Activated effector memory CD4-positive, alpha-beta T cell treated with Interleukin-2 at 50 U/mL for 16 hours (primary cell): Measurements from ENCODE around the gene DCUN1D2.

Experiments used
- DNase-seq: peaks from one replicate; pipeline ENCODE4 v3.0.0-alpha.2; 2020

Gene DCUN1D2

GRCh38 chr13:113518076-113518803 is 27.7 kb upstream of the DCUN1D2 start:
- no peak for DNase-seq

DNA sequence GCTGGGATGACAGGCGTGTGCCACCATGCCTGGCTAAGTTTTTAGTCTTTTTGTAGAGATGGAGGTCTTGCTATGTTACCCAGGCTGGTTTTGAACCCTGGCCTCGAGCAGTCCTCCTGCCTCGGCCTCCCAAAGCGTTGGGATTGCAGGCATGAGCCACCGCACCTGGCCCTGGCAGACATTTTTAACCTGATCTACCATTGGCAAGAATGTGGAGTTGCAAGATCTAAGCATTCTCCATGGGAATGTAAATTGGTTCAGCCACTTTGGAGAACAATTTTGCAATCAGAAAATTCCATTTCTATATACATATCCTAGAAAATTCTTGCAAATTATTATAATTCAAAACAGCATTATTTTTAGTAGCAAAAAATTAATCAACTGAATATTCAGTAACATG is 24.3 kb upstream of the DCUN1D2 start:
- no peak for DNase-seq

DNA sequence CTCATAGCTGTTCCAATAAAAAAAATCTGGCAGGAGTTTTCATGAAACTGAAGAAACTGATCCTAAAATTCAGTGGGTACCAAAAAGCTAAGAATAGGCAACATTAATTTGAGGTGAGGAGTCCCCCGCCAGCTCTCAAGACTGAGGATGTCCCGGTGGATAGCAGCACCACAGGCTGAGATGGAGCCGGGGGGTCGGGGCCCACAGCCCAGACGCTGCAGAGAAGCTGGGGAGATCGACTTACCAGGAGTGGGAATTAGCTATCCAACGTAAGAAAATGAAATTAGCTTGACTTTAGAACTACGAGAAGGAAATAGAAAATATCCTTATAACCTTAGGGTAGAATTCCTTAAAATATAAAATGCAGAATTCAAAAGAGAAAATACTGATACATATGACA is 23.2 kb upstream of the DCUN1D2 start:
- no peak for DNase-seq

- DNase-seq: no peak
Observed at GRCh38 chr13:113511361-113511760, 20.9 kb upstream of the DCUN1D2 start.

- no peak for DNase-seq
Observed at GRCh38 chr13:113510871-113511270, 20.4 kb upstream of the DCUN1D2 start.

DNA sequence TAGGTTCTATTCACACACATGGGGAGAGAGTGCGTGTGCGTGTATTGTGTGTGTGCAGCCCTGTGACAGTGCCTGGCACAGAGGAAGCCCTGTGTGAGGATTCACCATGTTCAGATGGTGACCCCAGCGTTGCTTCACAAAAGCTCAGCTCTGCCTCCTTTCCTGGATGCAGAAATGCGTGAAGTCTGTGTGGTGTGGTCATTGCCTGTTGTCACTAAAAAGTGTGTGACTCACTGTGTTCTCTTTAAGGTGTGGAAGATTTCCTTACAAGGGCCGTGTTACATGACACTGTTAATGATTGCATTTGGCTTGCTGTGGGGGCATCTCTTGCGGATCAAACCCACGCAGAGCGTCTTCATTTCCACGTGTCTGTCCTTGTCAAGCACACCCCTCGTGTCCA is 19.5 kb upstream of the DCUN1D2 start:
- DNase-seq: no peak

DNA sequence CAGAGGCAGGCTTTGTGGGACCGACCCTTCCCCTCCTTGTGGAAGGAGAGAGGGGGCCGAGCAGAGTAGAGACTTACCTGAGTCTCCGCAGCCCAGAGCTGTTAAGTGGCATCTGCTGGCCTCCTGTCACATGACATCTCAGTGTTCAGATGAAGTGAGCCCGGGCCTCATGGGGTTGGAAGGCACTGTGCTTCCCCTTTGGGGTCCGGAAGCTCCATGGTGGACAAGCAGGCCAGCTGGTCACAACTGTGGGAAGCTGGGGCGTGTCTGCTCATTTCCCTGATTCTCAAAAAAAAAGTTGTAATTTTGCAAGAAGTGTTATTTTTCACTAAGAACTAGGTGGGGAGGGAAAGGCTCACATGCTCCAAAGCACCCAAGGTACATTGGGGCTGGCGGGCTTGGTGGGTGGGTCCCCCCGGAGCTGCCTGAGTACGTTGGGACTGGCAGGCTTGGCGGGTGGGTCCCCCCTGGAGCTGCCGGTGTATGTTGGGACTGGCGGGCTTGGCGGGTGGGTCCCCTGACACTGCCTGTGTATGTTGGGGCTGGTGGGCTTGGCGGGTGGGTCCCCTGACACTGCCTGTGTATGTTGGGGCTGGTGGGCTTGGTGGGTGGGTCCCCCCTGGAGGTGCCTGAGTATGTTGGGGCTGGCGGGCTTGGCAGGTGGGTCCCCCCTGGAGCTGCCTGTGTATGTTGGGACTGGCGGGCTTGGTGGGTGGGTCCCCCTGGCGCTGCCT is 18.2 kb upstream of the DCUN1D2 start:
- no peak for DNase-seq

- no peak for DNase-seq
Observed at GRCh38 chr13:113507505-113508345, 17.2 kb upstream of the DCUN1D2 start.

DNA sequence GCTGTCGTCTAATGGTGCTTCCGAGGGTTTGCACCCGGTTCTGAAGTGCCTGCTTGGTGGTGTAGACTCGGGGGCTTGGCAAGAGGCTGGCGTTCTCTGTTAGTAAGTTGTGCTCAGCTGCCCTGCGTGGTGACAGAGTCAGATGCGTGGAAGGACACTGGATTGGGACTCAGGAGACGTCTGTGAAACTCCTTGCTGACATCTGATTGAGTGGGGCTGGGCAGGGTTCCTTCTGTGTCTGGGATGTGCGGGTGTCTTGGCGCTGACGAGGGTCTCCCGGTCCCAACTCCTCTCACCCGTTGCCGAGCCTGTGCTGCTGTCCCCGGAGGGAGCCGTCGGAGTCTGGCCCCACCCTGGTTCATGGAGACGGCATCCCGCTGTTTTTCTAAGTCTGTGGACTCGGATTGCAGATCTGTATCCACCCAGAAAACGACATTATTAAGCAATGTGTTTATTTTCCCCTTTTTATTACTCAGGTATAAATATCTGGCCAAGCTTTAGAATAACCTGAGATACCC is 16.4 kb upstream of the DCUN1D2 start:
- DNase-seq: no peak

- DNase-seq: no peak
Observed at GRCh38 chr13:113506025-113506685, 15.6 kb upstream of the DCUN1D2 start.

DNA sequence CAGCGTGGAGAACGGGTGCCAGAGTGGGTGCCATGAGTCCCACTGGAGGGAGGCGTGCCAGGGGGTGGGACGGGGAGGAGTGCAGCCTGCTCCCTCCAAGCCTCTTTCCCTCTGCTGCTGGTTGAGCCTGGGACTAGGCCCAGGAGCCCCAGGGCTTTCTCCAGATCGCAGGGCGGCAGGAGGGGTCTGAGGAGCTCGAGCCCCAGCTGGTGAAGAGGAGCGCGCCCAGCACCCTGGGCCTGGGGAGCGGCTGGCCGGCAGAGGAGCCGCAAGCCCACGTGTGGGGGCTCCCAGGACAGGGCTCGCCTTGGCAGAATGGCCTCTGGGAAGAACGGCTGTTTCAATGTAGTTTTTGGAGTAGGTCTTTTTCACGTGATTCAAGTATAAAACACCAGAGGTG is 12.2 kb upstream of the DCUN1D2 start:
- DNase-seq: no peak

GRCh38 chr13:113500530-113501265 is 10.2 kb upstream of the DCUN1D2 start:
- no peak for DNase-seq

GRCh38 chr13:113499936-113500335 is 9.4 kb upstream of the DCUN1D2 start:
- DNase-seq: no peak

DNA sequence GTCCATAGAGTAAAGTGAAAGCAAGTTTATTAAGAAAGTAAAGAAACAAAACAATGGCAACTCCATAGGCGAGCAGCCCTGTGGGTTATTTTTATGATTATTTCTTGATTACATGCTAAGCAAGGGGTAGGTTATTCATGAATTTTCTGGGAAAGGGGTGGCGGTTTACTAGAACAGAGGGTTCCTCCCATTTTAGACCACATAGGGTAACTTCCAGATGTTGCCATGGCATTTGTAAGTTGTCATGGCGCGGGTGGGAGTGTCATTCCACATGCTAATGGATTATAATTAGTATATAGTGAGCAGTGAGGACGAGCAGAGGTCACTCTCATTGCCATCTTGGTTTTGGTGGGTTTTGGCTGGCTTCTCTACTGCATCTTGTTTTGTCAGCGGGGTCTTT is 8.4 kb upstream of the DCUN1D2 start:
- DNase-seq: no peak

DNA sequence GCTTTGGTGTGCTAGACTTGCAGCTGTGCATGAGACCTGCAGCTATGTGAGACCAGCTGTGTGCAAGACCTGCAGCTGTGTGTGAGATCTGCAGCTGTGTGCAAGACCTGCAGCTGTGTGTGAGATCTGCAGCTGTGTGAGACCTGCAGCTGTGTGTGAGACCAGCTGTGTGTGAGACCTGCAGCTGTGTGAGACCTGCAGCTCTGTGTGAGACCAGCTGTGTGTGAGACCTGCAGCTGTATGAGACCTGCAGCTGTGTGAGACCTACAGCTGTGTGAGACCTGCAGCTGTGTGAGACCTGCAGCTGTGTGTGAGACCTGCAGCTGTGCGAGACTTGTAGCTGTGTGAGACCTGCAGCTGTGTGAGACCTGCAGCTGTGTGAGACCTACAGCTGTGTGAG is 6.7 kb upstream of the DCUN1D2 start:
- DNase-seq: no peak

DNA sequence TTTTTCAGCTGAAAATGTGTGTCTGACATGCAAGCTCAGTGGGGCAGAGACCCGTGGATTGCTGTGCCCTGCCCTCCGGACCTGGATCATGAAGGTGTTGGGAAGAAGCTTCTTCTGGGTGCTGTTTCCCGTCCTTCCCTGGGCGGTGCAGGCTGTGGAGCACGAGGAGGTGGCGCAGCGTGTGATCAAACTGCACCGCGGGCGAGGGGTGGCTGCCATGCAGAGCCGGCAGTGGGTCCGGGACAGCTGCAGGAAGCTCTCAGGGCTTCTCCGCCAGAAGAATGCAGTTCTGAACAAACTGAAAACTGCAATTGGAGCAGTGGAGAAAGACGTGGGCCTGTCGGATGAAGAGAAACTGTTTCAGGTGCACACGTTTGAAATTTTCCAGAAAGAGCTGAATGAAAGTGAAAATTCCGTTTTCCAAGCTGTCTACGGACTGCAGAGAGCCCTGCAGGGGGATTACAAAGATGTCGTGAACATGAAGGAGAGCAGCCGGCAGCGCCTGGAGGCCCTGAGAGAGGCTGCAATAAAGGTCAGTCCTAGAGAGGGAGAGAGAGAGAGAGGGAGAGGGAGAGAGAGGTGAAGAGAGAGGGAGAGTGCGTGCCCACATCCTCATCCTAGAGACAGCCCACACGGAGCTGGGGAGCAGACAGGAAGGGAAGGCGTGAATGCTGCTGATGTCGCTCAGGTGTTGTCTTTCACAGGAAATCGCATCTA is 5.1 kb upstream of the DCUN1D2 start:
- no peak for DNase-seq

DNA sequence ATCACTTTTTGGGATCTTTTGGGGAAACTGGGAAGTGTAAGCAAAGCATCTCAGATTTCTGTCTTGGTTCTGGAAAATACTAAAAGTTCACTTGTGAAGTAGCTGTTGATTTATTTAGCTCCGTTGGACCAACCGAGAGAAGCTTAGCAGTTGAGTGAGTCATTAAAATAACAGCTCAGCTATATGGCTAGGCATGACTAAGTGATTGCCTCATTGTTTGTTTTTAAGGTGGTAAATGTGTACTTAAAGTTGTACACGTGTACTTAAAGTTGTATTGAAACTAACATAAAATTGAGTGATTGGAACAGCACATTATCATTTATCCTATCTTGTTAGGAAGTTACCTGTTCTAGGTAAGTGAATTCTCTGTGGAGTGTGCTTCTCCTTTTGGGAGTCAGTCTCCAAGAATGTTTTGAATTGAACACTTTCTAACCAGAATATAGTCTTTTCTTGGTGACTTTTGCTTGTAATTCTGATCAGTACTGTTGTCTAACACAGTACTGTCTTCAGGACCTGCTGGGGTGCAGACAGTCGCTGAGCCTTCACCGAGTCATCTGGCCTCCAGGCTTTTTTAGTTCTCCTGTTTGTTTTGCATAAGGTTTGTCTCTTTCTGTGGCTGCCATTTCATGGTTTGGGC is 2.9 kb upstream of the DCUN1D2 start:
- DNase-seq: no peak

- no peak for DNase-seq
Observed at GRCh38 chr13:113491982-113492381, 1.5 kb upstream of the DCUN1D2 start.

DNA sequence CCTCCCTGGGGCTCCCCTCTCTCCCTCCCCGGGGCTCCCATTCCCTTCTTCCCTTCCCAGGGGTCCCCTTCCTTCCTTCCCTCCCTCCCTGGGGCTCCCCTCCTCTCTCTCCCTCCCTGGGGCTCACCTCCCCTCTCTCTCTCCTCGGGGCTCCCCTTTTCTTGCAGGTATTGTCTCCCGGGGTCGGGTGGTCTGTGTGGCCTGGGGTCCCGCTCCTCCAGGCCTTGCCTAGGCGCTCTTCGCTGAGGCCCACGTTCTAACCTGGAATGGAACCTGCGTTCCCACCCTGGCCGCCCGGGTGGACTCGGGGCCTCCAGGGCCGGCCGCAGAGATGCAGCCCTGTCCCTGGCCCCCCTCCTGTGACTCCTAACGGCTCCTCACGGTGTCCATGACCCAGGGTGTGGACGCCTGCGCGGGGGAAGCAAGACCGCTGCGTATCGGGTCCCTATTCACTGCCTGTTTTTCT is 940 bp upstream of the DCUN1D2 start:
- no peak for DNase-seq

DNA sequence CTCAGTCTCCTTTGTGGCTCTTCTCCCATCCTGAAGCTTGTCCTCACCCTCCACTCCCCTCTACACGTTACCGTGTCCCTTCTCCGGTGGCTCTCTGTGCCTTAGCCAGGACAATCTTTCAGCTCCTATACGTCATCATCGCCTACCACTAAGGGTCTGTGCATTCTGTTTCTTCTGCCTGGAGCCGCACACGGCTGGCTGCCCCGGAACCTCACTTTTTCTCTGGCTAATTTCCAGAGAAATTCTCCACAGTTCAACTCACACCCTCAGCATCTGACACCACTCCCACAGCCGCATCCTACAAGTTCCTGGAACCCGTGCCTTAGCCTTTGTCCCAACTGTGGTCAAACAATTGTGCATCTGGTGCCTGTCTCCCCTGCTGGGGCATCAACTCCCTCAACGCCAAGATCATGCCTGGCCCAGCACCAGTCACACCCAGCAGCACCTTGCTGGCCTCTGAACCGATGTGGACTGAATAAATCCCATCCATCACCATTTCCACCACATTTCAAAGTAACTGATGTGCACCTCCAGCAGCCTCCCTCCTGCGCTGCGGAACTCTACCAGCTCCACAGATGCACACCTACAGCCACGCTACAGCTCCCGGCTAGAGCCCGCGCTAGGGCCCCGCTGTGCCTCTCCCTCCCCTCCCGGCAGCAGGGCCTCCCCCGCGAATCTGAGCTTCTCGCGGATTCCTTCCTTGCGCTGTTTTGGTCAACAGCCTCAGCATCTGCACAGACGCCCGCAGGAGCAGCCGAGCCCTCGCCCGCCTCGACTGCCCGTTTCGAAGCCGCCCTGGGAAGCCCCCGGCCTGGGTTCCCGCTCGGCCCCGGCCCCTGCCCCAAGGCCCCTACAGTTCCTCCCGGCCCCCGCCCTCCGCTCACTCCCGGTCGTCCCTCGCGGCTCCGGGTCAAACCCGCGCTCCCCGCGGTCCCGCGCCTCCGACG is 689 bp downstream of the DCUN1D2 start:
- peak; percentile 10 for DNase-seq
